OCI-LY7 (cell line): Measurements from ENCODE around the gene PTAFR. TPM values are rescaled to one million over a fixed set of nuclear protein-coding genes. Genes with fewer than 3 reads are reported as not detected.

Experiments used
- BruUV-seq: library from RNA; stranded (reverse); fragments of 400-500 nt; replicated peaks from 2 replicates; lab custom pipeline; 2021; lab: Mats Ljungman, UMichigan
- CTCF ChIA-PET: fragments of 300-600 bp; sonication (Branson Sonifier 250); formaldehyde crosslinking; loops from one replicate; lab custom pipeline; 2022; ENCODE audit warnings: antibody characterized with exemption; ENCODE audit not compliant: unreplicated experiment; lab: Charles Lee
- POLR2A ChIA-PET: fragments of 300-600 bp; sonication (Branson Sonifier 250); formaldehyde crosslinking; loops from one replicate; lab custom pipeline; 2022; ENCODE audit warnings: antibody characterized with exemption; lab: Charles Lee
- DNase-seq: peaks from one replicate; pipeline ENCODE4 v3.0.0-alpha.2; 2015; ENCODE audit warnings: low spot score
- H2AFZ ChIP-seq: fragments of 200-600 bp; sonication (generic), shearing (Covaris generic); 2 replicates; pipeline ENCODE4 v1.6.1; 2014; ENCODE audit warnings: mild to moderate bottlenecking, antibody characterized with exemption, low read length, moderate library complexity
- H3K27ac ChIP-seq: fragments of 200-600 bp; sonication (generic); 2 replicates; pipeline ENCODE4 v1.5.1; 2014; ENCODE audit warnings: mixed run types, low read depth, mild to moderate bottlenecking, moderate library complexity, low read length, inconsistent platforms; ENCODE audit not compliant: poor library complexity, severe bottlenecking
- H3K36me3 ChIP-seq: fragments of 200-600 bp; sonication (generic); 2 replicates; pipeline ENCODE4 v1.6.1; 2014; ENCODE audit warnings: mild to moderate bottlenecking, antibody characterized with exemption, low read length, moderate library complexity, mixed read lengths; ENCODE audit not compliant: insufficient read depth
- H3K4me1 ChIP-seq: fragments of 200-600 bp; sonication (generic); 2 replicates; pipeline ENCODE4 v1.5.1; 2014; ENCODE audit warnings: mild to moderate bottlenecking, low read length; ENCODE audit not compliant: insufficient read depth, poor library complexity, severe bottlenecking
- H3K4me2 ChIP-seq: fragments of 200-600 bp; sonication (generic); 2 replicates; pipeline ENCODE4 v1.6.1; 2014; ENCODE audit warnings: mild to moderate bottlenecking, low read length
- H3K4me3 ChIP-seq: fragments of 200-600 bp; sonication (generic); 2 replicates; pipeline ENCODE4 v1.5.1; 2014; ENCODE audit warnings: mild to moderate bottlenecking, low read depth, low read length; ENCODE audit not compliant: poor library complexity, severe bottlenecking
- H3K79me2 ChIP-seq: fragments of 200-600 bp; sonication (generic); 2 replicates; pipeline ENCODE4 v1.6.1; 2016; ENCODE audit warnings: low read depth, mild to moderate bottlenecking, low read length, moderate library complexity, mixed read lengths; ENCODE audit not compliant: insufficient read depth
- H3K9me2 ChIP-seq: fragments of 200-600 bp; sonication (generic); 2 replicates; pipeline ENCODE4 v1.6.1; 2016; ENCODE audit warnings: mild to moderate bottlenecking, low read length, mixed read lengths; ENCODE audit not compliant: insufficient read depth
- H3K9me3 ChIP-seq: fragments of 200-600 bp; sonication (generic); 2 replicates; pipeline ENCODE4 v1.6.1; 2014; ENCODE audit warnings: mild to moderate bottlenecking, mixed run types, low read length, mixed read lengths
- H4K20me1 ChIP-seq: fragments of 200-600 bp; sonication (generic); 2 replicates; pipeline ENCODE4 v1.6.1; 2014; ENCODE audit warnings: mild to moderate bottlenecking, antibody characterized with exemption, low read length, moderate library complexity, mixed read lengths; ENCODE audit not compliant: insufficient read depth
- EZH2phosphoT487 ChIP-seq: fragments of 200-600 bp; sonication (generic); IDR thresholded peaks from 2 replicates; pipeline ENCODE4 v1.6.1; 2018; ENCODE audit warnings: low read depth, borderline replicate concordance, mild to moderate bottlenecking, mixed run types, antibody characterized with exemption, low read length, moderate library complexity, mixed read lengths
- intact Hi-C: fragments of 100-400 bp; cut with micrococcal nuclease; formaldehyde crosslinking; loops from one replicate; pipeline ENCODE4 v1.10.0; 2022; ENCODE audit not compliant: unreplicated experiment
- total RNA-seq, 2 experiments: library from RNA; depleted of rRNA in 1 of 2; stranded (reverse); fragments of >200 nt in 1 of 2; shearing (Covaris generic) in 1 of 2; gene quantifications; 2 replicates each; pipeline ENCODE4 v1.2.3, GENCODE V29; 2014 to 2022
- TF ChIP-seq, protein P1 (sequence below): fragments of 200-600 bp; sonication (generic); conservative IDR thresholded peaks from 2 replicates; pipeline ENCODE4 v1.5.1; 2014; ENCODE audit warnings: mild to moderate bottlenecking, antibody characterized with exemption, low read length, moderate library complexity, mixed read lengths

PTAFR gene
- total RNA-seq, 2 experiments from 2014 or later: 8.0 to 32.8 TPM

DNA sequence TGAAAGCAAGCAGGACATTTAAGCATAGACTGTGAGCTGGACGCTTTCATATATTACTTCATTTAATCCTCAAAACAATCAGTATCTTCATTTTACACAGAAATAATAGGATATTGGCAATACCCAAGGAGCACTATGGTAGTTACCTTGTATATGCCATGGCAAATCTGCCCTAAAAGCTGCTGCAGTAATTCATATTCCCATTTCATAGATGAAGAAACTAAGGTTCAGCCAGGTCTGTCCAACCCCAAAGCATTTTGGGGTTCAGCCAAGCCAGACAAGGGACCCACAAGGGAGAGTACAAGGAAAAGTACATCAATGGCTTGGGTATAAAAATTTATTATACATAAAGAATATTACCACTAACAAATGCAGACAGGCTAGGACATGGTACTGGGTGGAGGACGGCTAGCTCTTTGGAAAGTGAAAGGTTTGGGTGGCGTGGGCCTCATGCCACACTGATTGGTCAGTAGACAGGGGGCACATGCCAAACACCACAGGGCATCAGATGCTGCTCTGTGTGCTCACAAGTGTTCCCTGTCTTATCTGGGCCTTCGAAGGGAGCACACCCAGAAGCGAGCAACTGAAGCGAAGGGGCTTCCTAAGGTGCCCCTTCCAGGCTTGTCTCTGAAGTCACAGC, 23.9 kb upstream of the PTAFR start:
- Histone ChIP-seq H3K4me2 (no peak overlapping the region), H3K79me2 (no peaks in the 10 kb centered on the region), H3K9me2 (no peaks in the 10 kb centered on the region), H3K9me3 (no peaks in the 10 kb centered on the region), H3K4me1 (peaks cover 9% of the 10 kb centered on the region), H3K36me3 (peaks cover 76% of the 10 kb centered on the region), H3K4me3 (no peak overlapping the region), H3K27ac (no peak overlapping the region), H4K20me1 (no peaks in the 10 kb centered on the region), H2AFZ (no peak overlapping the region)
- intact Hi-C loops: no loop called here
- POLR2A ChIA-PET: no interaction called here
- TF ChIP-seq EZH2phosphoT487: no peak
- TF ChIP-seq, protein P1, sequence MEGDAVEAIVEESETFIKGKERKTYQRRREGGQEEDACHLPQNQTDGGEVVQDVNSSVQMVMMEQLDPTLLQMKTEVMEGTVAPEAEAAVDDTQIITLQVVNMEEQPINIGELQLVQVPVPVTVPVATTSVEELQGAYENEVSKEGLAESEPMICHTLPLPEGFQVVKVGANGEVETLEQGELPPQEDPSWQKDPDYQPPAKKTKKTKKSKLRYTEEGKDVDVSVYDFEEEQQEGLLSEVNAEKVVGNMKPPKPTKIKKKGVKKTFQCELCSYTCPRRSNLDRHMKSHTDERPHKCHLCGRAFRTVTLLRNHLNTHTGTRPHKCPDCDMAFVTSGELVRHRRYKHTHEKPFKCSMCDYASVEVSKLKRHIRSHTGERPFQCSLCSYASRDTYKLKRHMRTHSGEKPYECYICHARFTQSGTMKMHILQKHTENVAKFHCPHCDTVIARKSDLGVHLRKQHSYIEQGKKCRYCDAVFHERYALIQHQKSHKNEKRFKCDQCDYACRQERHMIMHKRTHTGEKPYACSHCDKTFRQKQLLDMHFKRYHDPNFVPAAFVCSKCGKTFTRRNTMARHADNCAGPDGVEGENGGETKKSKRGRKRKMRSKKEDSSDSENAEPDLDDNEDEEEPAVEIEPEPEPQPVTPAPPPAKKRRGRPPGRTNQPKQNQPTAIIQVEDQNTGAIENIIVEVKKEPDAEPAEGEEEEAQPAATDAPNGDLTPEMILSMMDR: no peak
- CTCF ChIA-PET: no interaction called here
- BruUV-seq: no TSS peak
- no peak for DNase-seq

DNA sequence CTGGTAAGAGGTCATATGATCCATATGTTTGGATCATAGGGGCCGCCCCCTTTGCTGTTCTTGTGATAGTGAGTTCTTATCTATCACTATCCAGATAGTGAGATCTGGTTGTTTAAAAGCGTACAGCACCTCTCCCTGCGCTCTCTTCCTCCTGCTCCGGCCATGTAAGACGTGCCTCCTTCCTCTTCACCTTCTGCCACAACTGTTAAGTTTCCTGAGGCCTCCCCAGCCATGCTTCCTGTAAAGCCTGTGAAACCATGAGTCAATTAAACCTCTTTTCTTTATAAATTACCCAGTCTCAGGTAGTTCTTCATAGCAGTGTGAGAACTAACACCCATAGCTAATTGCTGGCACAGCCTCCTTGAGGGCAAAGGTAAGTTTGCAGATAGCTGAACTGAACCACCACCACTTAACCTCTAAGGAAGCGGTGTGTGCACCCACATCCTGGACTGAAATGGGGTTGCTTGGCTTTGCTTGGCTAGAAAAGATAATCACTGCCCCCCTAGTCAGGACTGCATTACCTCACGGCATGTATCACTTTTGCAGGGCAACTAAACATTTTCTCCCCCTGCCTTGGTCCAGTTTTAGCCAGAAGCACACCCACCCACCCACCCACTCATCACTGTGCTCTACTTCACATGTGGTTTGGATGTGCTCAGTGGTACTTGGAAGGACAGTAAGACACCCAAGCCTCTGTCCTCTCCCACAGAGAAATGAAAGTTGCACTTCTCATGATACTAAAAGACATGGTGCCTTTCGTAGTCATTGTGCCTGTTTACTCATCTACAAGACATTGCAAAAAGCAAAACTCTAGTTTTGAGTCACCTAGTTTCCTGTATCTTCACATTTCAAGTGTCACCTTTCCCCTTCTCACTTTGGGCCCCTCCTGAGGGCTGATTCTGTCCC, 23.1 kb upstream of the PTAFR start:
- H3K4me2 ChIP-seq: no peak overlapping the region
- peaks cover 10% of the 10 kb centered on the region for H3K4me1 ChIP-seq
- no TSS peak for BruUV-seq
- CTCF ChIA-PET: no interaction called here
- no peaks in the 10 kb centered on the region for H3K9me2 ChIP-seq
- no peaks in the 10 kb centered on the region for H3K9me3 ChIP-seq
- no peak overlapping the region for H2AFZ ChIP-seq
- H3K36me3 ChIP-seq: peaks cover 68% of the 10 kb centered on the region
- no peak overlapping the region for H3K27ac ChIP-seq
- no peak for DNase-seq
- no peaks in the 10 kb centered on the region for H3K79me2 ChIP-seq
- H4K20me1 ChIP-seq: no peaks in the 10 kb centered on the region
- TF ChIP-seq EZH2phosphoT487: no peak
- TF ChIP-seq, protein P1: no peak
- POLR2A ChIA-PET: no interaction called here
- intact Hi-C loops: no loop called here
- H3K4me3 ChIP-seq: no peak overlapping the region
